Urinary bladder (tissue), 4 donors: ENCODE results near the gene RAB10. TPM values are rescaled to one million over a fixed set of nuclear protein-coding genes. Genes with fewer than 3 reads are reported as not detected.

Experiments used
- DNase-seq: peaks from one replicate; pipeline ENCODE4 v3.0.0-alpha.2; 2015; ENCODE audit errors: extremely low spot score
- H3K27ac ChIP-seq: one replicate; pipeline ENCODE4 v1.5.1; 2013; ENCODE audit warnings: low read depth, mild to moderate bottlenecking, moderate library complexity
- H3K36me3 ChIP-seq: one replicate; pipeline ENCODE4 v1.6.1; 2013; ENCODE audit warnings: mild to moderate bottlenecking, moderate library complexity; ENCODE audit not compliant: insufficient read depth
- H3K4me1 ChIP-seq: one replicate; pipeline ENCODE4 v1.6.1; 2013; ENCODE audit warnings: mild to moderate bottlenecking, moderate library complexity; ENCODE audit not compliant: insufficient read depth
- H3K4me3 ChIP-seq: one replicate; pipeline ENCODE4 v1.5.1; 2013; ENCODE audit warnings: low read depth, low read length
- WGBS: extraction: QIAGEN DNeasy Blood & Tissue Kit; methylation state at CpG from one replicate; pipeline ENCODE4 v1.1.7; 2013; 5-methylcytosine and 5-hydroxymethylcytosine counted together
- polyA plus RNA-seq: library from polyadenylated mRNA; stranded (reverse); fragments of 200-250 nt; gene quantifications from one replicate; pipeline ENCODE4 v1.2.3, GENCODE V29; 2013
- total RNA-seq: library from RNA; depleted of rRNA; stranded (reverse); fragments of >200 nt; gene quantifications from one replicate; pipeline ENCODE4 v1.2.3, GENCODE V29; 2014
- donor health status: healthy with polysubstance abuse.
- donor health status: healthy.

RAB10 gene
- total and polyA plus RNA-seq, 2 donors = 80.0 to 106 TPM

- 74% methylated on average over 4 of the region's 4 CpGs for WGBS
- H3K27ac ChIP-seq = no peak overlapping the region
- H3K4me1 ChIP-seq = peaks cover 2% of the 10 kb centered on the region
- no peaks in the 10 kb centered on the region for H3K36me3 ChIP-seq
- no peak overlapping the region for H3K4me3 ChIP-seq
- no peak for DNase-seq
These were observed 20.9 kb downstream of the RAB10 start for GRCh38 chr2:26054598-26055348.

GRCh38 chr2:26058390-26058789, 24.5 kb downstream of the RAB10 start:
- no peak for DNase-seq
- peaks cover 2% of the 10 kb centered on the region for H3K4me1 ChIP-seq
- no peak overlapping the region for H3K27ac ChIP-seq
- H3K4me3 ChIP-seq = no peak overlapping the region
- WGBS = 85% methylated on average over 4 of the region's 4 CpGs
- H3K36me3 ChIP-seq = peaks cover 4% of the 10 kb centered on the region

- WGBS = 61% methylated on average over 3 of the region's 3 CpGs
- peaks cover 4% of the 10 kb centered on the region for H3K36me3 ChIP-seq
- no peak for DNase-seq
- no peak overlapping the region for H3K4me3 ChIP-seq
- H3K27ac ChIP-seq = no peak overlapping the region
- peaks cover 2% of the 10 kb centered on the region for H3K4me1 ChIP-seq
These were observed 25.7 kb downstream of the RAB10 start for GRCh38 chr2:26059542-26059941.

GRCh38 chr2:26061539-26061938, 27.7 kb downstream of the RAB10 start:
- H3K36me3 ChIP-seq = peaks cover 4% of the 10 kb centered on the region
- H3K27ac ChIP-seq = no peak overlapping the region
- H3K4me1 ChIP-seq = peaks cover 1% of the 10 kb centered on the region
- H3K4me3 ChIP-seq = no peak overlapping the region
- 82% methylated on average over 7 of the region's 7 CpGs for WGBS
- DNase-seq = no peak

- no peak overlapping the region for H3K4me3 ChIP-seq
- WGBS = 95% methylated on average over 4 of the region's 4 CpGs
- H3K4me1 ChIP-seq = no peaks in the 10 kb centered on the region
- no peak for DNase-seq
- no peak overlapping the region for H3K27ac ChIP-seq
- peaks cover 4% of the 10 kb centered on the region for H3K36me3 ChIP-seq
These were observed 31.0 kb downstream of the RAB10 start for GRCh38 chr2:26064846-26065245.

GRCh38 chr2:26067186-26067974, 33.5 kb downstream of the RAB10 start:
- H3K4me1 ChIP-seq = no peaks in the 10 kb centered on the region
- 87% methylated on average over 1 of the region's 1 CpG for WGBS

GRCh38 chr2:26067980-26068507, 34.2 kb downstream of the RAB10 start:
- 55% methylated on average over 3 of the region's 3 CpGs for WGBS
- Histone ChIP-seq H3K36me3 (no peaks in the 10 kb centered on the region), H3K4me1 (no peaks in the 10 kb centered on the region), H3K27ac (no peak overlapping the region), H3K4me3 (no peak overlapping the region)
- no peak for DNase-seq

More at GRCh38 chr2:26067186-26067974, 33.5 kb downstream of the RAB10 start:
- Histone ChIP-seq H3K4me3 (no peak overlapping the region), H3K36me3 (no peaks in the 10 kb centered on the region), H3K27ac (no peak overlapping the region)
- DNase-seq = no peak

GRCh38 chr2:26068602-26069298, 34.9 kb downstream of the RAB10 start:
- no peaks in the 10 kb centered on the region for H3K4me1 ChIP-seq
- H3K4me3 ChIP-seq = no peak overlapping the region
- no peaks in the 10 kb centered on the region for H3K36me3 ChIP-seq
- H3K27ac ChIP-seq = no peak overlapping the region
- no peak for DNase-seq
- 25% methylated on average over 4 of the region's 4 CpGs for WGBS

GRCh38 chr2:26070730-26071129, 36.8 kb downstream of the RAB10 start:
- no peaks in the 10 kb centered on the region for H3K36me3 ChIP-seq
- H3K4me3 ChIP-seq = no peak overlapping the region
- no peak overlapping the region for H3K27ac ChIP-seq
- no peaks in the 10 kb centered on the region for H3K4me1 ChIP-seq
- no peak for DNase-seq

GRCh38 chr2:26072925-26073768, 39.3 kb downstream of the RAB10 start:
- no peak overlapping the region for H3K27ac ChIP-seq
- no peaks in the 10 kb centered on the region for H3K4me1 ChIP-seq
- 64% methylated on average over 1 of the region's 1 CpG for WGBS
- DNase-seq = no peak
- no peak overlapping the region for H3K4me3 ChIP-seq
- no peaks in the 10 kb centered on the region for H3K36me3 ChIP-seq

- Histone ChIP-seq H3K4me3 (no peak overlapping the region), H3K36me3 (no peaks in the 10 kb centered on the region), H3K4me1 (no peaks in the 10 kb centered on the region), H3K27ac (no peak overlapping the region)
- WGBS = 82% methylated on average over 3 of the region's 3 CpGs
- no peak for DNase-seq
These were observed 39.9 kb downstream of the RAB10 start for GRCh38 chr2:26073830-26074229.

GRCh38 chr2:26074676-26075075, 40.8 kb downstream of the RAB10 start:
- no peak for DNase-seq
- no peak overlapping the region for H3K4me3 ChIP-seq
- H3K36me3 ChIP-seq = peaks cover 3% of the 10 kb centered on the region
- WGBS = 48% methylated on average over 8 of the region's 8 CpGs
- no peak overlapping the region for H3K27ac ChIP-seq
- H3K4me1 ChIP-seq = no peaks in the 10 kb centered on the region

GRCh38 chr2:26075173-26075572, 41.3 kb downstream of the RAB10 start:
- no peak for DNase-seq
- H3K36me3 ChIP-seq = peaks cover 3% of the 10 kb centered on the region
- H3K27ac ChIP-seq = no peak overlapping the region
- no peak overlapping the region for H3K4me3 ChIP-seq
- H3K4me1 ChIP-seq = no peaks in the 10 kb centered on the region
- 48% methylated on average over 1 of the region's 1 CpG for WGBS
